SK-N-MC (cell line): ENCODE measurements around the gene PYROXD2.

Experiments
- EZH2 ChIP-seq: fragments of 200-600 bp; sonication (generic); IDR thresholded peaks from one replicate; pipeline ENCODE4 v1.6.1; 2017; ENCODE audit warnings: antibody characterized with exemption
- FOXP2 ChIP-seq: optimal IDR thresholded peaks from 2 replicates; pipeline ENCODE3; 2011; ENCODE audit warnings: mild to moderate bottlenecking, moderate library complexity; ENCODE audit not compliant: insufficient read depth; ENCODE audit errors: extremely low read length, control extremely low read depth
- POLR2AphosphoS5 ChIP-seq: IDR thresholded peaks from 2 replicates; pipeline ENCODE4 v1.6.1; 2012; ENCODE audit warnings: mild to moderate bottlenecking, low read depth, low read length, borderline replicate concordance

- TF ChIP-seq EZH2 = no peak
- TF ChIP-seq POLR2AphosphoS5 = no peak
- no peak for TF ChIP-seq FOXP2
These were observed 61.8 kb downstream of the PYROXD2 start for GRCh38 chr10:98353170-98353569.
